ENCODE data around the gene CDC42EP4. TPM values are rescaled to one million over a fixed set of nuclear protein-coding genes. Genes with fewer than 3 reads are reported as not detected.

Gene CDC42EP4
- total RNA-seq, 1 donor from 2014 or later = 22.9 TPM

DNA sequence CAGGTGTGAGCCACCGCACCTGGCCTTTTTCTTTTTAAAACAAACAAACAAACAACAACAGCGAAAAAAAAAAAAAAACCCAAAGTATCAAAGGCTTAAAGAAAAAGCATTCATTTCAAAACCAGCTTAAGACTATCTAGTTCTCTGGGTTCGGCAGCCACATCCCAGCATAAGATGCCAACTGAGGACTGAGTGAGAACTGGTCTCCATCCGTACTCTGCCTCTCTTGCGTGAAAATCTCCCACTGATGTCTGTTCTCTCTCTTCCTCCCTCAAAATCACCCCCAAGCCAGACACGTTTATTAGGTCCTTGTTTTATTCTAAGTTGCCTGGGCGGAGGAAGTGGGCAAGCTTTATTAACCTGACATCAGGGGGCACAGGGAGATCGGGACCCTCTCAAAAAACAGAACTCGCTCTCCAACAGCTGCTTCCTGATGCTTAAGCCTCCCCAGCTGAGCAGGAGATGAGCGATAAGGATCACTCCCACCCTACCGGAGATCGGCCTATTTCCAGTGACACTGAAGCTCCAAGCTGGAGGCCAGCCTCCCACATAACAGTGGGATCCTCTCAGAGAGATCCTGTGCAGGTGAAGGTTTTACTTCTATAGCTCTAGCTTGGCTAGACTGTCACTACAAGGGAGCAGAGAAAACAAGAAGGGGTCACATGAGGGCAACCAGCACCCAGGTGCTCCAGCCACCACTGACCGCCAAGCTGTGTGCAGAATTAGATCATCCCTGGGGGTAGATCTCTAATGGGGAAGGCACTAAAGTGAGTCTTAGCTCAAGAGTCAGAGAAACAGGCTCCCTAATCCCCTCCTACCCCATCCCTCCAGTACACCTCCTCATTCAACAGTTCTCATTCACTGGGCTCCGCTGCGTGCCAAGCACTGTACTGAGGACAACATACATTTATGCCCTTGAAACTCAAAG lies 13.6 kb downstream of the CDC42EP4 start:
- TF ChIP-seq, protein P1, sequence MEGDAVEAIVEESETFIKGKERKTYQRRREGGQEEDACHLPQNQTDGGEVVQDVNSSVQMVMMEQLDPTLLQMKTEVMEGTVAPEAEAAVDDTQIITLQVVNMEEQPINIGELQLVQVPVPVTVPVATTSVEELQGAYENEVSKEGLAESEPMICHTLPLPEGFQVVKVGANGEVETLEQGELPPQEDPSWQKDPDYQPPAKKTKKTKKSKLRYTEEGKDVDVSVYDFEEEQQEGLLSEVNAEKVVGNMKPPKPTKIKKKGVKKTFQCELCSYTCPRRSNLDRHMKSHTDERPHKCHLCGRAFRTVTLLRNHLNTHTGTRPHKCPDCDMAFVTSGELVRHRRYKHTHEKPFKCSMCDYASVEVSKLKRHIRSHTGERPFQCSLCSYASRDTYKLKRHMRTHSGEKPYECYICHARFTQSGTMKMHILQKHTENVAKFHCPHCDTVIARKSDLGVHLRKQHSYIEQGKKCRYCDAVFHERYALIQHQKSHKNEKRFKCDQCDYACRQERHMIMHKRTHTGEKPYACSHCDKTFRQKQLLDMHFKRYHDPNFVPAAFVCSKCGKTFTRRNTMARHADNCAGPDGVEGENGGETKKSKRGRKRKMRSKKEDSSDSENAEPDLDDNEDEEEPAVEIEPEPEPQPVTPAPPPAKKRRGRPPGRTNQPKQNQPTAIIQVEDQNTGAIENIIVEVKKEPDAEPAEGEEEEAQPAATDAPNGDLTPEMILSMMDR (IDR thresholded peaks at IDR 0.05; ENCODE audit: unreplicated experiment) = no peak
- no peak for DNase-seq (ENCODE audit: low spot score)
- peak overlapping the region; percentile 23 for H3K4me3 Mint-ChIP-seq (ENCODE audit: unreplicated experiment)
- H3K36me3 Mint-ChIP-seq (ENCODE audit: low read depth, unreplicated experiment) = no peaks in the 10 kb centered on the region
- H3K27ac Mint-ChIP-seq (ENCODE audit: unreplicated experiment) = peak overlapping the region; percentile 3
- H3K9me3 Mint-ChIP-seq (ENCODE audit: unreplicated experiment) = no peaks in the 10 kb centered on the region
- H3K27me3 Mint-ChIP-seq (ENCODE audit: unreplicated experiment) = no peaks in the 10 kb centered on the region
- H3K4me1 Mint-ChIP-seq (ENCODE audit: unreplicated experiment) = peaks cover 6% of the 10 kb centered on the region

DNA sequence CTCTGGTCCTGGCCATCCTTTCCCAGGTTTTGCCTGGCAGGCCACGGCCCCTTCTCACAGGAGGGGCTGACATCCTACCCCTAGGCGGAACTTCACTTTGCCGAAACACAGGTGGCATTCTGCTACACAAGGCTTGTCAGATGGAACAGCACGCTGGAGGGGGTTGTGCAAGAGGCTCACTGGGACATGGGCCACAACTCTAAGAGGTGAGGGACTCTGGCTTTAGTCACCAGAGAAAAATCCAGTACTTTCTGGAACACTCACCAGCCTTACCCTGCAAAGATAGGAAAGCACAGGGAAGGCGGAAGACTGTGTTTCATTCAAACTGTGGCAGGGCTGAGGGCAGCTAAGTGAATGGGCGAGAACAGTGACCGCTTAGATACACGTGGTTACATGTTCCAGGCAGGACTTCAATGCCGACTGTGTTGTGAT lies 18.3 kb downstream of the CDC42EP4 start:
- H3K27ac Mint-ChIP-seq (ENCODE audit: unreplicated experiment) = no peak overlapping the region
- no peaks in the 10 kb centered on the region for H3K27me3 Mint-ChIP-seq (ENCODE audit: unreplicated experiment)
- H3K36me3 Mint-ChIP-seq (ENCODE audit: low read depth, unreplicated experiment) = peaks cover 3% of the 10 kb centered on the region
- DNase-seq (ENCODE audit: low spot score) = no peak
- H3K9me3 Mint-ChIP-seq (ENCODE audit: unreplicated experiment) = no peaks in the 10 kb centered on the region
- TF ChIP-seq, protein P1 (IDR thresholded peaks at IDR 0.05; ENCODE audit: unreplicated experiment) = no peak
- peaks cover 10% of the 10 kb centered on the region for H3K4me1 Mint-ChIP-seq (ENCODE audit: unreplicated experiment)
- H3K4me3 Mint-ChIP-seq (ENCODE audit: unreplicated experiment) = no peak overlapping the region

DNA sequence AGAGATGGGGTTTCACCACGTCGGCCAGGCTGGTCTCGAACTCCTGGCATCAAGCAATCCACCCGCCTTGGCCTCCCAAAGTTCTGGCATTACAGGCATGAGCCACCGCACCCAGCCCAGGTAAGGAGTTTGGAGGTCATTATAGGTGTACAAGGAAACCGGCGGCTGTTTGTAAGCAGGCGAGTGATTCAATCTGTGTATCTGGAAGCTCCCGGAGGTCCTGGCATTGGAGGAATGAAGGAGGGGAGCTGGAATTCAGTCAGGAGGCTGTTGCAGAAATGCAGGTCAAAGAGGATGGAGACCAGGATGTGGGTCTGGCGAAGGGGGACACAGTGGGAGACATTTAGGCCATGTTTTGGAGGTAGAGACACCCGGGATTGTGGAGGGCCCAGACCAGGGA lies 18.8 kb downstream of the CDC42EP4 start:
- no peaks in the 10 kb centered on the region for H3K9me3 Mint-ChIP-seq (ENCODE audit: unreplicated experiment)
- DNase-seq (ENCODE audit: low spot score) = no peak
- TF ChIP-seq, protein P1 (IDR thresholded peaks at IDR 0.05; ENCODE audit: unreplicated experiment) = no peak
- H3K4me1 Mint-ChIP-seq (ENCODE audit: unreplicated experiment) = peaks cover 5% of the 10 kb centered on the region
- H3K27me3 Mint-ChIP-seq (ENCODE audit: unreplicated experiment) = no peaks in the 10 kb centered on the region
- peaks cover 3% of the 10 kb centered on the region for H3K36me3 Mint-ChIP-seq (ENCODE audit: low read depth, unreplicated experiment)
- H3K27ac Mint-ChIP-seq (ENCODE audit: unreplicated experiment) = no peak overlapping the region
- H3K4me3 Mint-ChIP-seq (ENCODE audit: unreplicated experiment) = no peak overlapping the region

DNA sequence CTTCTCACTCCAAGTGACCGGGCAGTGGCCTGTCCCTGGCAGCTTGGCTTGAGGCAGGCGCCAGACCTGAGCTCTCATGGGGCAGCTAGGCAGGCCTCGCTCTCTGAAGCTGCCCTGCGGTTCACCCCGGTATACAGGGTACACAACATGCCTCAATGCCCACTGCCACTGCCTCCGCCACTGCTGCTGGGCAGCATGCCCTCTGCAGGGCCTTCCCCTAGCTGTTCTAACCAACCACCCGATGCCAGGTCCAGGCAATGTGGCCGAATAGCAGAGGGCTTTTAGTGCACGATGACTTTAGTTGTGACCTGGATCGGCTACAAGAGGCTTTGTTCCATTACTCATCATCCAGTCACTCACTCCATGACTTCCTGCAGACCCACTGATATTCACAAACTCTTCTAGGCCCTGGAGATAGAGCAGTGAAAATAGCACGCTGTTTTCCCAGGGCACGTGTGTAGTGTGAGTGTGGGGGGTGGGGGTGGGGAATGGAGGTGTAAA lies 19.7 kb downstream of the CDC42EP4 start:
- Mint-ChIP-seq H3K27ac (ENCODE audit: unreplicated experiment) (no peak overlapping the region), H3K4me1 (ENCODE audit: unreplicated experiment) (peaks cover 7% of the 10 kb centered on the region), H3K36me3 (ENCODE audit: low read depth, unreplicated experiment) (peaks cover 3% of the 10 kb centered on the region), H3K4me3 (ENCODE audit: unreplicated experiment) (no peak overlapping the region), H3K9me3 (ENCODE audit: unreplicated experiment) (no peaks in the 10 kb centered on the region), H3K27me3 (ENCODE audit: unreplicated experiment) (peaks cover 2% of the 10 kb centered on the region)
- TF ChIP-seq, protein P1 (IDR thresholded peaks at IDR 0.05; ENCODE audit: unreplicated experiment) = no peak
- no peak for DNase-seq (ENCODE audit: low spot score)

DNA sequence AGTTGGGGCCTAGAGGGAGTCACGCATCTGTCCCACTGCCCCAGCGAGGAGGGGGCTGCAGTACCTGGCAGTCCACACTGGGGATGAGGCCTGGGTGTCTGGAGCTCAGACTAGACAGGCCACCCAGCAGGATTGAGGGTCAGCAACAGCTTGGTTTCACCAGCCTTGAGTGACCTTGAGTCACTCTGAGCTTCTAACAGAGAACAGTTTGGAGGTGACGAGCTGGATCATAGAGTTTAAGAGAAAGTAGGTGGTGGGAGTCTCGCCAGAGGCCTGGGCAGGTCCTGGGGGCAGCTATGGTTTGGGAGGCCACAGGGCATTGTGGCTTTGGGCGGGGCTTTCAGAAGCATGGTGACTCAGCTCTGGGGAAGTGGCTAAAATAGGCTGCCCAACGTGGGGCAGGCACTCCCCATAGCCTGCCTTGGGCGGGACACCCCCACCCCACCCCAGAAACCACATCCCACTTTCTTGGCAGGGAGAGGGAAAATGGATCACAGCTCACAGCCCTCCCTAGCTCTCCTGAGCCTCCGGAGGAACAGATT lies 20.5 kb downstream of the CDC42EP4 start:
- no peak overlapping the region for H3K4me3 Mint-ChIP-seq (ENCODE audit: unreplicated experiment)
- TF ChIP-seq, protein P1 (IDR thresholded peaks at IDR 0.05; ENCODE audit: unreplicated experiment) = no peak
- peaks cover 2% of the 10 kb centered on the region for H3K27me3 Mint-ChIP-seq (ENCODE audit: unreplicated experiment)
- DNase-seq (ENCODE audit: low spot score) = no peak
- peaks cover 4% of the 10 kb centered on the region for H3K36me3 Mint-ChIP-seq (ENCODE audit: low read depth, unreplicated experiment)
- peaks cover 11% of the 10 kb centered on the region for H3K4me1 Mint-ChIP-seq (ENCODE audit: unreplicated experiment)
- no peak overlapping the region for H3K27ac Mint-ChIP-seq (ENCODE audit: unreplicated experiment)
- no peaks in the 10 kb centered on the region for H3K9me3 Mint-ChIP-seq (ENCODE audit: unreplicated experiment)
